Aorta (tissue), 5 donors: ENCODE results near the gene CCND1. TPM values are rescaled to one million over a fixed set of nuclear protein-coding genes. Genes with fewer than 3 reads are reported as not detected.
"Not testable (repeated sequence)": the region's sequence is repeated elsewhere in the genome, so short reads cannot be mapped to it uniquely, and the experiment has no call there.

Experiments used
- ATAC-seq: fragments of 200-7000 bp; cut with Tn5 transposase; one replicate; pipeline ENCODE4 v1.9.1; 2022; ENCODE audit warnings: moderate library complexity; ENCODE audit not compliant: low FRiP score
- DNase-seq, 2 donors: peaks; one replicate each; pipeline ENCODE4 v3.0.0-alpha.2; 2020
- H3K27ac ChIP-seq, 2 donors: one replicate each; pipeline ENCODE4 v1.5.1; 2013; ENCODE audit warnings: low read length in 2 of 2, mild to moderate bottlenecking in 2 of 2, moderate library complexity in 2 of 2, control low read depth in 1 of 2, inconsistent platforms in 1 of 2, low read depth in 1 of 2
- H3K27me3 ChIP-seq, 2 donors: one replicate each; pipeline ENCODE4 v1.6.1; 2013; ENCODE audit warnings: control low read depth in 1 of 2, low read length in 1 of 2, mild to moderate bottlenecking in 1 of 2, moderate library complexity in 1 of 2; ENCODE audit not compliant: insufficient read depth in 2 of 2, control insufficient read depth in 1 of 2
- H3K36me3 ChIP-seq, 2 donors: one replicate each; pipeline ENCODE4 v1.6.1; 2013; ENCODE audit warnings: control low read depth in 1 of 2, low read length in 1 of 2, mild to moderate bottlenecking in 1 of 2; ENCODE audit not compliant: insufficient read depth in 2 of 2, control insufficient read depth in 1 of 2
- H3K4me1 ChIP-seq, 2 donors: one replicate each; pipeline ENCODE4 v1.6.1; 2013; ENCODE audit warnings: low read length in 2 of 2, control low read depth in 1 of 2, mild to moderate bottlenecking in 1 of 2, moderate library complexity in 1 of 2; ENCODE audit not compliant: insufficient read depth in 2 of 2, control insufficient read depth in 1 of 2
- H3K4me3 ChIP-seq, 2 donors: one replicate each; pipeline ENCODE4 v1.5.1; 2013; ENCODE audit warnings: low read length in 2 of 2, control low read depth in 1 of 2, mild to moderate bottlenecking in 1 of 2
- H3K9me3 ChIP-seq: one replicate; pipeline ENCODE4 v1.6.1; 2013; ENCODE audit warnings: mild to moderate bottlenecking, low read length; ENCODE audit not compliant: control insufficient read depth
- WGBS, 2 donors: extraction: QIAGEN DNeasy Blood & Tissue Kit; methylation state at CpG; one replicate each; pipeline ENCODE4 v1.1.7; 2013; 5-methylcytosine and 5-hydroxymethylcytosine counted together
- intact Hi-C, 2 donors: fragments of 100-400 bp; cut with DNase I; formaldehyde crosslinking; loops; one replicate each; pipeline versions ENCODE4 v1.14.2 to v1.15.0; 2022
- polyA plus RNA-seq, 2 donors: library from polyadenylated mRNA; stranded (reverse); fragments of 200-250 nt; gene quantifications; one replicate each; pipeline ENCODE4 v1.2.3, GENCODE V29; 2013
- total RNA-seq, 2 donors: library from RNA; stranded (reverse); fragmentation: NEBNext Ultra II Directional; extraction: Animal tissue kit (Norgen Biotek cat#: 25700); gene quantifications; one replicate each; pipeline ENCODE4 v1.2.1, GENCODE V29; 2021
- donor health status: healthy with polysubstance abuse.
- donor health status: Bipolar disorder and iron deficiency.
- donor health status: DM: no; HTN: no; CAD: no.
- donor health status: DM: no; HTN: no; CAD: no.
- donor health status: DM: yes; HTN: yes; CAD: no.

CCND1 gene
- total and polyA plus RNA-seq, 4 donors: 20.9 to 102 (median 71.2) TPM

- Histone ChIP-seq H3K36me3 (no peaks in the 10 kb centered on the region), H3K4me1 (no peaks in the 10 kb centered on the region), H3K4me3 (no peak overlapping the region), H3K27me3 (no peaks in the 10 kb centered on the region), H3K9me3 (no peaks in the 10 kb centered on the region), H3K27ac (no peak overlapping the region)
- intact Hi-C loops: no loop called here
- WGBS, 2 donors: 90 to 96% methylated on average over 16 of the region's 16 CpGs
- ATAC-seq (no peak), DNase-seq (peak in 1 of 2 donors; percentile 72)
These were observed 25.2 kb upstream of the CCND1 start for GRCh38 chr11:69615545-69616278.

GRCh38 chr11:69617220-69617619 is 23.7 kb upstream of the CCND1 start:
- Histone ChIP-seq H3K4me3 (no peak overlapping the region), H3K36me3 (no peaks in the 10 kb centered on the region), H3K4me1 (no peaks in the 10 kb centered on the region), H3K27me3 (no peaks in the 10 kb centered on the region), H3K9me3 (no peaks in the 10 kb centered on the region), H3K27ac (no peak overlapping the region)
- ATAC-seq: no peak
- DNase-seq: peak in 1 of 2 donors; percentile 30
- intact Hi-C loops: no loop called here
- WGBS, 2 donors: 78 to 95% methylated on average over 4 of the region's 4 CpGs

GRCh38 chr11:69617682-69618081 is 23.3 kb upstream of the CCND1 start:
- ATAC-seq: no peak
- WGBS, 2 donors: 90 to 91% methylated on average over 10 of the region's 10 CpGs
- Histone ChIP-seq H3K4me3 (no peak overlapping the region), H3K36me3 (no peaks in the 10 kb centered on the region), H3K4me1 (no peaks in the 10 kb centered on the region), H3K9me3 (no peaks in the 10 kb centered on the region), H3K27ac (no peak overlapping the region), H3K27me3 (no peaks in the 10 kb centered on the region)
- intact Hi-C loops: no loop called here
- peak in 1 of 2 donors; percentile 33 for DNase-seq

GRCh38 chr11:69618237-69618636 is 22.7 kb upstream of the CCND1 start:
- intact Hi-C loops: no loop called here
- WGBS, 2 donors: 89 to 96% methylated on average over 8 of the region's 8 CpGs
- DNase-seq (no peak), ATAC-seq (no peak)
- Histone ChIP-seq H3K27me3 (no peaks in the 10 kb centered on the region), H3K27ac (no peak overlapping the region), H3K36me3 (no peaks in the 10 kb centered on the region), H3K9me3 (no peaks in the 10 kb centered on the region), H3K4me3 (no peak overlapping the region), H3K4me1 (no peaks in the 10 kb centered on the region)

- intact Hi-C loops: loop anchor here in 1 of 2 donors (5.0 kb wide), 1 partner anchor 113 kb away; no protein-coding TSS in a partner anchor
- DNase-seq: peak in 1 of 2 donors; percentile 12
These were observed 20.2 kb upstream of the CCND1 start for GRCh38 chr11:69620683-69621290.

GRCh38 chr11:69622097-69622681 is 18.8 kb upstream of the CCND1 start:
- intact Hi-C loops: loop anchor here in 1 of 2 donors (5.0 kb wide), 1 partner anchor 115 kb away; no protein-coding TSS in a partner anchor
- not testable (repeated sequence) for ATAC-seq, H3K27me3 ChIP-seq, H3K36me3 ChIP-seq, H3K4me3 ChIP-seq, H3K4me1 ChIP-seq, H3K9me3 ChIP-seq, H3K27ac ChIP-seq
- WGBS, 2 donors: 75 to 80% methylated on average over 7 to 8 of the region's 8 CpGs
- DNase-seq: peak in 1 of 2 donors; percentile 24

More at GRCh38 chr11:69620683-69621290, 20.2 kb upstream of the CCND1 start:
- H3K27me3 ChIP-seq: no peaks in the 10 kb centered on the region
- no peaks in the 10 kb centered on the region for H3K4me1 ChIP-seq
- H3K27ac ChIP-seq: no peak overlapping the region
- ATAC-seq: no peak
- WGBS, 2 donors: 88 to 89% methylated on average over 2 of the region's 2 CpGs
- H3K4me3 ChIP-seq: no peak overlapping the region
- no peaks in the 10 kb centered on the region for H3K9me3 ChIP-seq
- no peaks in the 10 kb centered on the region for H3K36me3 ChIP-seq

GRCh38 chr11:69624293-69624692 is 16.7 kb upstream of the CCND1 start:
- no peaks in the 10 kb centered on the region for H3K9me3 ChIP-seq
- H3K36me3 ChIP-seq: no peaks in the 10 kb centered on the region
- no peak overlapping the region for H3K27ac ChIP-seq
- intact Hi-C loops: loop anchor here in 1 of 2 donors (5.0 kb wide), 1 partner anchor 117 kb away; no protein-coding TSS in a partner anchor
- no peak for DNase-seq
- H3K27me3 ChIP-seq: no peaks in the 10 kb centered on the region
- WGBS, 2 donors: 71 to 75% methylated on average over 1 of the region's 1 CpG
- no peak for ATAC-seq
- no peaks in the 10 kb centered on the region for H3K4me1 ChIP-seq
- H3K4me3 ChIP-seq: no peak overlapping the region

GRCh38 chr11:69625476-69625875 is 15.5 kb upstream of the CCND1 start:
- Histone ChIP-seq H3K4me3 (no peak overlapping the region), H3K36me3 (no peaks in the 10 kb centered on the region), H3K27me3 (no peaks in the 10 kb centered on the region), H3K27ac (no peak overlapping the region), H3K9me3 (no peaks in the 10 kb centered on the region), H3K4me1 (no peaks in the 10 kb centered on the region)
- DNase-seq (no peak), ATAC-seq (no peak)
- intact Hi-C loops: no loop called here
- 80 to 83% methylated on average over 10 of the region's 10 CpGs for WGBS, 2 donors
